NT2/D1 (cell line): ENCODE measurements around the gene DOK1.

Experiments used
- YY1 ChIP-seq: IDR thresholded peaks from 2 replicates; pipeline ENCODE4 v1.6.1; 2011; ENCODE audit not compliant: insufficient read length, insufficient read depth
- ZNF274 ChIP-seq: IDR thresholded peaks from 2 replicates; pipeline ENCODE4 v1.6.1; 2011; ENCODE audit warnings: mild to moderate bottlenecking, low read depth, low read length

DNA sequence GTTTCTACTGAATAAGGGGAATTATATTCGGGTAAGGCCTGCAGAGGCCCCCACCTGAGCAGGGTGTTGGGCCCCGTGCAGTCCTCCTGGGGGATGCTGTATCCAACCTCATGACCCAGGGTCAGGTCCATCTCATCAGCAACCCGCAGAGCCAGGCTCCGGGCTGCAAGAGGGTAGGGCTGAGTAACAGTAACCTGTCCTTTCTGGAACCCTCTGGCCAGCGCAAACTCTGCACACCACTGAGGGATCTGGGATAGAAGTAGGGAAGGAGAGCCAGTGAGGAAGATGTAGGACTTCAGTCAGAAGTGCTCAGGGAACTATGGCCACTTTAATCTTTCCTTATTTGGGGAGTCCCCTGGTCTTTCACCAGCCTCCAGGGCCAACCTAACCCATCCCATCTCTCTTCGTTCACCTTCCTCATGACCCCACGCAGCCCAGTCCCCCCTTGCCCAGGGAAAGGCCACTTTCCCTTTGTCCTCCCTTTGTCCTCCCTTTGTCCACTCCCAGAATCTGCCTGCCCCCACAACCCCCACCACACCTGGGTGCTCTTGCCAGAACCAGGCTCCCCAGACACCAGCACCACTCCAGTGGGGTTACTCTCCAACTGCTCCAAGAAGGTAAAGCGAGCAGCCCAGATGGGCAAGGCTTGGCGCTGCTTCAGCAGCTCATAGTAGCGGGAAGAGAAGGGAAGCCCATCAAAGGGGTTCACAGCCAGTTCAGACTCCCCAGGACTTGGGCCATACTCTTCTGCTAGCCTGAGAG, 29.4 kb upstream of the DOK1 start:
- TF ChIP-seq ZNF274: no peak
- TF ChIP-seq YY1: no peak
